Left kidney (tissue), 2 donors: ENCODE results near the gene TMEM81. TPM values are rescaled to one million over a fixed set of nuclear protein-coding genes. Genes with fewer than 3 reads are reported as not detected.

Experiments used
- DNase-seq: peaks from one replicate; pipeline ENCODE4 v3.0.0-alpha.2; 2013
- polyA plus RNA-seq: library from polyadenylated mRNA; unstranded; fragments of 120-200 nt; gene quantifications from one replicate; pipeline ENCODE4 v1.2.1, GENCODE V29; 2013; ENCODE audit not compliant: insufficient read length

The TMEM81 gene
- polyA plus RNA-seq, 1 donor = 5.1 TPM

DNA sequence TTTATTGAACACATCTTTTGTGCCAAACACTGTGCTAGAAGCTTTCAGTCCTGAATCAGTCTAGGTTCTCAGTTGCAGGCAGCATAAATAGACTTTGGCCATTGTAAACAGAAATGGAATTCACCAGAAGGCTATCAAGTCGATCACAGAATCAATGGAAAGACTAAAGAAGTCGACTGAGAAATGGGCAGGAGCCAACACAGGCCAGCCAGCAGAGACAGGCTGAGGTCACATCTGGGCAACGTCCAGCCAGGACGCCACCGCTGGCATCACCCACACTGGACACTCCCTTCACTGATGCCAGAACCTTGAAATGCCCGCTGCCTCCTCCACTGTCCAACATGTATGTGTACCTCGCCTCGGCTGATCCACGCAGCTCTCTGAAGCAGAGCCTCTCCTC is 46.7 kb downstream of the TMEM81 start:
- DNase-seq = no peak

Other genes starting within 250 kb of the TMEM81 start
- gene NFASC, start 213.6 kb downstream of the TMEM81 start, polyA plus RNA-seq = 34.4 TPM
- gene CNTN2, start 41.2 kb downstream of the TMEM81 start, polyA plus RNA-seq = 0.95 TPM
- 23.7 TPM for gene RBBP5, start 37.5 kb upstream of the TMEM81 start, polyA plus RNA-seq
- gene DSTYK, start 127.2 kb upstream of the TMEM81 start, polyA plus RNA-seq = 21.0 TPM
- gene TMCC2, start 143.5 kb upstream of the TMEM81 start, polyA plus RNA-seq = 6.3 TPM
- 9.3 TPM for gene NUAK2, start 237.3 kb upstream of the TMEM81 start, polyA plus RNA-seq